Psoas muscle (tissue), 8 donors: Measurements from ENCODE around the gene MRPS12. TPM values are rescaled to one million over a fixed set of nuclear protein-coding genes. Genes with fewer than 3 reads are reported as not detected.

Source experiments
- ATAC-seq, 4 donors: fragments of 200-7000 bp; cut with Tn5 transposase; one replicate each; pipeline ENCODE4 v1.9.1; 2020; ENCODE audit warnings: moderate library complexity in 3 of 4, mild to moderate bottlenecking in 2 of 4
- DNase-seq, 2 donors: peaks; one replicate each; pipeline ENCODE4 v3.0.0-alpha.2; 2020
- H3K27ac ChIP-seq: fragments of 200-600 bp; one replicate; pipeline ENCODE4 v1.8.0; 2022
- H3K27me3 ChIP-seq, 3 donors: fragments of 200-600 bp in 1 of 3; one replicate each; pipeline versions ENCODE4 v1.6.1 to v1.8.0; 2013 to 2022; ENCODE audit warnings: low read length in 2 of 3, mild to moderate bottlenecking in 2 of 3, moderate library complexity in 1 of 3; ENCODE audit not compliant: insufficient read depth in 3 of 3
- H3K36me3 ChIP-seq, 2 donors: fragments of 200-600 bp in 1 of 2; one replicate each; pipeline versions ENCODE4 v1.6.1 to v1.8.0; 2013 to 2022; ENCODE audit warnings: low read depth in 1 of 2, mild to moderate bottlenecking in 1 of 2, moderate library complexity in 1 of 2; ENCODE audit not compliant: insufficient read depth in 1 of 2
- H3K4me1 ChIP-seq: fragments of 200-600 bp; one replicate; pipeline ENCODE4 v1.8.0; 2022
- H3K4me3 ChIP-seq: fragments of 200-600 bp; one replicate; pipeline ENCODE4 v1.8.0; 2022; ENCODE audit warnings: mild to moderate bottlenecking
- H3K9me3 ChIP-seq: fragments of 200-600 bp; one replicate; pipeline ENCODE4 v1.8.0; 2022
- WGBS, 3 donors: extraction: QIAGEN DNeasy Blood & Tissue Kit; methylation state at CpG; one replicate each; pipeline versions ENCODE4 v1.1.6 to v1.1.7; 2013; 5-methylcytosine and 5-hydroxymethylcytosine counted together
- intact Hi-C, 2 donors: fragments of 100-400 bp; cut with DNase I; formaldehyde crosslinking; loops; one replicate each; pipeline versions ENCODE4 v1.11.0 to v1.14.2; 2022
- polyA plus RNA-seq, 3 donors: library from polyadenylated mRNA; stranded (reverse); fragments of 200-250 nt; gene quantifications; one replicate each; pipeline ENCODE4 v1.2.3, GENCODE V29; 2013
- total RNA-seq, 4 donors: library from RNA; stranded (reverse); fragmentation: NEBNext Ultra II Directional in 2 of 4; extraction: Animal tissue kit (Norgen Biotek cat#: 25700) in 2 of 4; gene quantifications; one replicate each; pipeline versions ENCODE4 v1.2.1 to v1.2.4, GENCODE V29; 2021 to 2023
- TF ChIP-seq, protein P1 (sequence below): fragments of 200-600 bp; IDR thresholded peaks from one replicate; pipeline ENCODE4 v1.8.0; 2022; ENCODE audit warnings: antibody characterized with exemption
- donor health status: healthy with polysubstance abuse.
- donor health status: DM: no; HTN: no; CAD: no; lungs with moderate emphysema.
- donor health status: Bipolar disorder and iron deficiency.
- donor health status: healthy.
- donor health status: DM: yes; HTN: yes; CAD: no.
- donor health status: DM: no; HTN: no; CAD: no.
- donor health status: DM: no; HTN: no; CAD: no.
- donor health status: DM: yes; HTN: yes; CAD: no.

The MRPS12 gene
- total and polyA plus RNA-seq, 7 donors, result 33.8 to 175 (median 70.5) TPM

DNA sequence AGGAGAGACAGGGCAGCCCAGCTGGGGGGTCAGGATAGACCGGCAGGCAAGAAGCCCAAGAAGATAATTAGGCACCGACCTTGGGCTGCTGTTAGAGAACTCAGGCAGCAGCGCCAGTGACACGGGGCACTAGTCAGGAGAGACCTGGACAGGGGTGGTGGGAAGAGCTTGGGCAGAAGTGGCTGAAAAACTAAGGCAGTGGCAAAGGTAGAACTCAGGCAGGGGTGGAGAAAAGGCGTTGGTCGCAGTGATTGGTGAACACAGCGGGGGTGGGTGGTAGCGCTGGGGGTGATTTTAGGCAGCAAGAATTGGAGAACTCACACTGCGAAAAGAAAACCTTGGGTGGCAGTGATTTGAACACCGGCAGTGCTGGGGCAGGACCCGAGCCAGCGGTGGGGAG, 23.1 kb upstream of the MRPS12 start:
- Histone ChIP-seq H3K27me3 (no peaks in the 10 kb centered on the region), H3K36me3 (peaks cover 0 to 60% of the 10 kb centered on the region in 2 donors), H3K4me1 (no peaks in the 10 kb centered on the region), H3K9me3 (no peaks in the 10 kb centered on the region), H3K4me3 (no peak overlapping the region), H3K27ac (no peak overlapping the region)
- ATAC-seq, result no peak
- intact Hi-C loops, result no loop called here
- 94 to 95% (median 94%) methylated on average over 12 of the region's 12 CpGs for WGBS, 3 donors
- TF ChIP-seq, protein P1, sequence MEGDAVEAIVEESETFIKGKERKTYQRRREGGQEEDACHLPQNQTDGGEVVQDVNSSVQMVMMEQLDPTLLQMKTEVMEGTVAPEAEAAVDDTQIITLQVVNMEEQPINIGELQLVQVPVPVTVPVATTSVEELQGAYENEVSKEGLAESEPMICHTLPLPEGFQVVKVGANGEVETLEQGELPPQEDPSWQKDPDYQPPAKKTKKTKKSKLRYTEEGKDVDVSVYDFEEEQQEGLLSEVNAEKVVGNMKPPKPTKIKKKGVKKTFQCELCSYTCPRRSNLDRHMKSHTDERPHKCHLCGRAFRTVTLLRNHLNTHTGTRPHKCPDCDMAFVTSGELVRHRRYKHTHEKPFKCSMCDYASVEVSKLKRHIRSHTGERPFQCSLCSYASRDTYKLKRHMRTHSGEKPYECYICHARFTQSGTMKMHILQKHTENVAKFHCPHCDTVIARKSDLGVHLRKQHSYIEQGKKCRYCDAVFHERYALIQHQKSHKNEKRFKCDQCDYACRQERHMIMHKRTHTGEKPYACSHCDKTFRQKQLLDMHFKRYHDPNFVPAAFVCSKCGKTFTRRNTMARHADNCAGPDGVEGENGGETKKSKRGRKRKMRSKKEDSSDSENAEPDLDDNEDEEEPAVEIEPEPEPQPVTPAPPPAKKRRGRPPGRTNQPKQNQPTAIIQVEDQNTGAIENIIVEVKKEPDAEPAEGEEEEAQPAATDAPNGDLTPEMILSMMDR, result no peak
- DNase-seq, result no peak

DNA sequence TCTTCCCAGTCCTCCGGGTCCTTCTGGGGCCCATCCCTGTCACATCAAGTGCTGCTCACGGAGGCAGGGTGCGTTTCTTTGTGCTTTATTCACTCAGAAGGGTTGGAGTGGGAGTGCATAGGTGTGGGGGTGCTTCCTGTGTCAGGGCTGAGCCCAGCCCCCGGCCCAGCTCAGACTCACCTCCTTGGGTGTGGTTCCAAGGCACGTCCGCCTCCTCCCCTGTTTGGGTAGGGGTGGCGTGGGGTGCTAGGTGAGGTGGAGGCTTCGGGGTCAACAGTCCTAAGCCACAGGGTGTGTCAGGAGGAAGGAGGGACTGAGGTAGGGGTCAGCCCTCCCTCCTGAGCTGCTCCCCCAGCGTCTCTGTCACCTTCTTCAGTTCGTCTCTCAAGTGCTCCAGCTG, 21.8 kb upstream of the MRPS12 start:
- H3K36me3 ChIP-seq, result peaks cover 0 to 50% of the 10 kb centered on the region in 2 donors
- H3K4me3 ChIP-seq, result no peak overlapping the region
- intact Hi-C loops, result no loop called here
- no peaks in the 10 kb centered on the region for H3K27me3 ChIP-seq
- DNase-seq (no peak), ATAC-seq (no peak)
- TF ChIP-seq, protein P1, result no peak
- WGBS, 3 donors, result 82 to 87% (median 85%) methylated on average over 10 of the region's 10 CpGs
- no peaks in the 10 kb centered on the region for H3K4me1 ChIP-seq
- no peak overlapping the region for H3K27ac ChIP-seq
- H3K9me3 ChIP-seq, result no peaks in the 10 kb centered on the region

DNA sequence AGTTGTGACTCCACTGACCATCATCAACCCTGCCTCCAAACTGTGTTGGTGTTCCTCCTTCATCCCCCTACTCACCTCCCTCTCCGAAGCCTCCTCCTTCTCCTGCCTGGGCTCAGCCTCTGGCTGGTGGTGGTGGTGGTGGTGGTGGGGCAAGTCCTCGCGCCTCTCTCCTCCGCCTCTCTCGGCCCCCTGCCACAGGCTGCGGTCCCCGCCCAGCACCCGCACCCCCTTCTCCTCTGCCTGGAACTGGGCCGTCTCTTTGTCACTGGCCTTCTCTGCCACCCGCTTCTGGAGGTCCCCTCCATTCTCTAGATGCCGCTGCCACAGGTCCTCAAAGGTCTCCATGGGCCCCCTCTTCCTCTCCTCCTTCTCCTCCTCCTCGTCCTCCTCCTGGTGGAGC, 20.3 kb upstream of the MRPS12 start:
- TF ChIP-seq, protein P1, result no peak

DNA sequence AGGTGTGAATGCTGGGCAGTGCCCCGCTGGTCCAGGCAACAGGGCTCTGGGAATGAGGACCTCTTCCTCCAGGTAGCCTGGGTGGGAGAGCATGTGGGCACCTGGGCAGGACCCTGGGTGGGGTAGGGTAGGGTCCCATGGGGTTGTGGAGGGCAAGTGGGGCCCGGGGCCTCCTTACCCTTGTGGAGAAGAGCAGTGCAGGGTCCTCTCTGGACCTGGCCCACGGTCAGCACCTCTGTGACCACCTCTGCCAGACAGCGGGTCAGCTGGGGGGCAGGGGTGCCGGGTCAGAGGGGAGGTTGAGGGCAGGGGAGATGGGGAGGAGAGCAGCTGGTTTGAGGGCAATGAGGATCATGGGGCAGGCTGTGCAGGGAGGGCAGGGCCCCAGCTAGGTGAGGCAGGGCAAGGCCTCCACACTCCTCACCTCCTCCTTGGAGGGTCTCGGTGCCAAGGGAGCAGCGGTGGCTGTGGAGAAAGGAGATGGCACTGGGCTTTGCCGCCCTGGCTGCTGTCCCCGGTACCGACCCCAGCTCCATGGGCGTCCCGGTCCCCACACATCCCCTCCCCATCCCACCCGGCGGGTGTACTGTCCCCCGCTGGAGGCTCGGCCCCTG, 19.2 kb upstream of the MRPS12 start:
- Histone ChIP-seq H3K27me3 (no peaks in the 10 kb centered on the region), H3K4me1 (no peaks in the 10 kb centered on the region), H3K27ac (no peak overlapping the region), H3K4me3 (no peak overlapping the region), H3K36me3 (peaks cover 2 to 39% of the 10 kb centered on the region in 2 donors), H3K9me3 (no peaks in the 10 kb centered on the region)
- TF ChIP-seq, protein P1, result no peak
- WGBS, 3 donors, result 57 to 72% (median 59%) methylated on average over 13 to 16 of the region's 16 CpGs
- intact Hi-C loops, result no loop called here
- ATAC-seq (no peak), DNase-seq (no peak)

More for the DNA sequence above, 20.3 kb upstream of the MRPS12 start:
- no peaks in the 10 kb centered on the region for H3K27me3 ChIP-seq
- H3K4me3 ChIP-seq, result no peak overlapping the region
- 93 to 96% (median 95%) methylated on average over 11 to 12 of the region's 12 CpGs for WGBS, 3 donors
- no peaks in the 10 kb centered on the region for H3K9me3 ChIP-seq
- intact Hi-C loops, result no loop called here
- H3K36me3 ChIP-seq, result peaks cover 2 to 41% of the 10 kb centered on the region in 2 donors
- DNase-seq (no peak), ATAC-seq (no peak)
- H3K4me1 ChIP-seq, result no peaks in the 10 kb centered on the region
- no peak overlapping the region for H3K27ac ChIP-seq
